Peyer's patch (tissue), 4 donors: Measurements from ENCODE around the gene ACVR1C. TPM values are rescaled to one million over a fixed set of nuclear protein-coding genes. Genes with fewer than 3 reads are reported as not detected.
A peak's percentile ranks its signal among the peaks of the same experiment; 100 is the strongest.
"Not testable (repeated sequence)": the region's sequence is repeated elsewhere in the genome, so short reads cannot be mapped to it uniquely, and the experiment has no call there.

ENCODE experiments used
- DNase-seq, 3 donors: peaks; one replicate each; pipeline ENCODE4 v3.0.0-alpha.2; 2017 to 2019
- H3K27ac ChIP-seq, 4 donors: fragments of 200-600 bp; sonication (generic); one replicate each; pipeline ENCODE4 v1.5.1; 2016 to 2019
- H3K27me3 ChIP-seq, 2 donors: fragments of 200-600 bp; sonication (generic); one replicate each; pipeline ENCODE4 v1.5.1; 2019
- H3K36me3 ChIP-seq, 3 donors: fragments of 200-600 bp; sonication (generic); one replicate each; pipeline ENCODE4 v1.5.1; 2016 to 2019
- H3K4me1 ChIP-seq, 4 donors: fragments of 200-600 bp; sonication (generic); one replicate each; pipeline ENCODE4 v1.5.1; 2016 to 2019
- H3K4me3 ChIP-seq, 4 donors: fragments of 200-600 bp; sonication (generic); 1 replicate in 3 of 4; 2 replicates in 1 of 4; pipeline ENCODE4 v1.5.1; 2016 to 2019; ENCODE audit warnings: mild to moderate bottlenecking in 1 of 4
- H3K9me3 ChIP-seq, 4 donors: fragments of 200-600 bp; sonication (generic); one replicate each; pipeline ENCODE4 v1.5.1; 2016 to 2019; ENCODE audit warnings: mild to moderate bottlenecking in 1 of 4
- POLR2A ChIP-seq, 2 donors: fragments of 450-650 bp; IDR thresholded peaks; one replicate each; pipeline ENCODE4 v1.5.1; 2017; ENCODE audit warnings: antibody characterized with exemption in 2 of 2, mild to moderate bottlenecking in 2 of 2, moderate library complexity in 2 of 2
- total RNA-seq, 4 donors: library from RNA; depleted of rRNA; stranded (reverse); fragments of >200 nt; gene quantifications; one replicate each; pipeline ENCODE4 v1.1.0, GENCODE V29; 2016
- TF ChIP-seq, protein P1 (sequence below), 6 experiments: fragments of 450-650 bp in 4 of 6; fragments of 200-600 bp in 2 of 6; sonication (generic) in 1 of 6; IDR thresholded peaks; one replicate each; pipeline ENCODE4 v1.5.1; 2017 to 2019; ENCODE audit warnings: antibody characterized with exemption in 6 of 6, mild to moderate bottlenecking in 3 of 6, moderate library complexity in 1 of 6

ACVR1C gene
- total RNA-seq, 4 donors from 2014 or later = 2.3 to 5.0 (median 4.1) TPM

DNA sequence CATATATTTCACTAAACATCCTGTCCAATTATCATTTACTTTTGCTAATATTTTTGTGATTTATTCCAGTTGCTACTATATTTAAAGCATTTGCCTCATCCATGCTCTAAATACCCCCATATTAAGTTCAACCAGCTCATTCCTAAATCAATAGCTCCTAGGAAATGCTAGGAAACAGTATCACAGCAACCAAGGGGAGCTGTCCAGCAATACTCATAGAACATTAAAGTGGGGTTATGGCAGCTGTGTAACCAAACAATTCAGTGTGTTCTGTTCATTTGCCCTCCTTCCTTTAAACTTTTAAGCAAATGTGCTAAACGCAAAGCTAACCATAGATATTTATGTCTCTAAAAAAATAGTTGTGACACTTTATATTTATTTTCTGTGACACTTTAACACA lies 41.1 kb downstream of the ACVR1C start:
- H3K9me3 ChIP-seq = no peaks in the 10 kb centered on the region
- no peak for DNase-seq
- no peak overlapping the region for H3K27ac ChIP-seq
- no peaks in the 10 kb centered on the region for H3K4me1 ChIP-seq
- no peak overlapping the region for H3K4me3 ChIP-seq
- H3K27me3 ChIP-seq = no peaks in the 10 kb centered on the region
- no peak for TF ChIP-seq POLR2A (IDR thresholded peaks at IDR 0.05)
- TF ChIP-seq, protein P1, sequence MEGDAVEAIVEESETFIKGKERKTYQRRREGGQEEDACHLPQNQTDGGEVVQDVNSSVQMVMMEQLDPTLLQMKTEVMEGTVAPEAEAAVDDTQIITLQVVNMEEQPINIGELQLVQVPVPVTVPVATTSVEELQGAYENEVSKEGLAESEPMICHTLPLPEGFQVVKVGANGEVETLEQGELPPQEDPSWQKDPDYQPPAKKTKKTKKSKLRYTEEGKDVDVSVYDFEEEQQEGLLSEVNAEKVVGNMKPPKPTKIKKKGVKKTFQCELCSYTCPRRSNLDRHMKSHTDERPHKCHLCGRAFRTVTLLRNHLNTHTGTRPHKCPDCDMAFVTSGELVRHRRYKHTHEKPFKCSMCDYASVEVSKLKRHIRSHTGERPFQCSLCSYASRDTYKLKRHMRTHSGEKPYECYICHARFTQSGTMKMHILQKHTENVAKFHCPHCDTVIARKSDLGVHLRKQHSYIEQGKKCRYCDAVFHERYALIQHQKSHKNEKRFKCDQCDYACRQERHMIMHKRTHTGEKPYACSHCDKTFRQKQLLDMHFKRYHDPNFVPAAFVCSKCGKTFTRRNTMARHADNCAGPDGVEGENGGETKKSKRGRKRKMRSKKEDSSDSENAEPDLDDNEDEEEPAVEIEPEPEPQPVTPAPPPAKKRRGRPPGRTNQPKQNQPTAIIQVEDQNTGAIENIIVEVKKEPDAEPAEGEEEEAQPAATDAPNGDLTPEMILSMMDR (IDR thresholded peaks at IDR 0.05) = no peak
- no peaks in the 10 kb centered on the region for H3K36me3 ChIP-seq

DNA sequence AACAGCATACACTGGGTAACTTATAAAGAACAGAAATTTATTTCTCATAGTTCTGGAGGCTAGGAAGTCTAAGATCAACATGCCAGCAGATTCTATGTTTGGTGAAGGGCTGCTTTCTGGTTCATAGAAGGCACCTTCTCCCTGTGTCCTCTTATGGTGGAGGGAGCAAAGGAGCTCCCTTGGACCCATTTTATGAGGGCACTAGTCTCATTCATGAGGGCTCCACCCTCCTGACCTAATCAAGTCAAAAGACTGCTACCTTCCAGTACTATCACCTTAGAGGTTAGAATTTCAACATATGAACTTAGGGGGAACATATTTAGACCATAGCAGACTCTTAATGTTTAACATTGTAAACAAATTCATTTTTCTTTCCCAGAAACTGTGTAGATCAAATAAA lies 54.5 kb downstream of the ACVR1C start:
- H3K4me1 ChIP-seq = no peaks in the 10 kb centered on the region
- H3K9me3 ChIP-seq = no peaks in the 10 kb centered on the region
- no peak overlapping the region for H3K27ac ChIP-seq
- no peak overlapping the region for H3K4me3 ChIP-seq
- no peaks in the 10 kb centered on the region for H3K36me3 ChIP-seq
- no peaks in the 10 kb centered on the region for H3K27me3 ChIP-seq
- DNase-seq = no peak
- TF ChIP-seq, protein P1 (IDR thresholded peaks at IDR 0.05) = no peak
- no peak for TF ChIP-seq POLR2A (IDR thresholded peaks at IDR 0.05)

DNA sequence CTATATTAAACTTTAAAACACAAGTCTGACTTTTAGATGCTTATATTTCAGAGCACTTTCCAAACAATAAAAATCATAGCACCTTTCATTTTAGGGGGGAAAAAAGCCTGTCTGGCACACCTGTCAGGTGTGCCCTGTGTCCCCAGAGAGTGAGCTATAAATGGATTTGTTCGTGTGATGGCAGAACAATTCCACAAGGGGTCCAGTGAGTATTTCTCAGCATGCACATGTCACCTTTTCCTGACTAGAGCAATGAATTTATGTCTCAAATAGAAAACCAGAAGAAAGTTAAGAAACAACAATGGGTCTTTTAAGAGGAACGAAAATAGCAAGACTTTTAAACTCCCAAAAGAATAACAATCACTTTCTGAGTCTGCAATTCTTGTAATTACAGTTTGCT lies 55.9 kb downstream of the ACVR1C start:
- H3K27ac ChIP-seq = no peak overlapping the region
- no peaks in the 10 kb centered on the region for H3K4me1 ChIP-seq
- TF ChIP-seq, protein P1 (IDR thresholded peaks at IDR 0.05) = peak in 5 of 6 experiments; percentile 17 to 41 (median 34)
- TF ChIP-seq POLR2A (IDR thresholded peaks at IDR 0.05) = no peak
- no peaks in the 10 kb centered on the region for H3K27me3 ChIP-seq
- H3K36me3 ChIP-seq = no peaks in the 10 kb centered on the region
- no peak for DNase-seq
- H3K9me3 ChIP-seq = no peaks in the 10 kb centered on the region
- H3K4me3 ChIP-seq = no peak overlapping the region

DNA sequence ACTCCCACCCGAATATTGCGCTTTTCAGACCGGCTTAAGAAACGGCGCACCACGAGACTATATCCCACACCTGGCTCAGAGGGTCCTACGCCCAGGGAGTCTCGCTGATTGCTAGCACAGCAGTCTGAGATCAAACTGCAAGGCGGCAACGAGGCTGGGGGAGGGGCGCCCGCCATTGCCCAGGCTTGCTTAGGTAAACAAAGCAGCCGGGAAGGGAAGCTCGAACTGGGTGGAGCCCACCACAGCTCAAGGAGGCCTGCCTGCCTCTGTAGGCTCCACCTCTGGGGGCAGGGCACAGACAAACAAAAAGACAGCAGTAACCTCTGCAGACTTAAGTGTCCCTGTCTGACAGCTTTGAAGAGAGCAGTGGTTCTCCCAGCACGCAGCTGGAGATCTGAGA lies 62.0 kb downstream of the ACVR1C start:
- not testable (repeated sequence) for H3K4me3 ChIP-seq, H3K36me3 ChIP-seq, DNase-seq, H3K4me1 ChIP-seq, H3K27me3 ChIP-seq, H3K27ac ChIP-seq, H3K9me3 ChIP-seq

DNA sequence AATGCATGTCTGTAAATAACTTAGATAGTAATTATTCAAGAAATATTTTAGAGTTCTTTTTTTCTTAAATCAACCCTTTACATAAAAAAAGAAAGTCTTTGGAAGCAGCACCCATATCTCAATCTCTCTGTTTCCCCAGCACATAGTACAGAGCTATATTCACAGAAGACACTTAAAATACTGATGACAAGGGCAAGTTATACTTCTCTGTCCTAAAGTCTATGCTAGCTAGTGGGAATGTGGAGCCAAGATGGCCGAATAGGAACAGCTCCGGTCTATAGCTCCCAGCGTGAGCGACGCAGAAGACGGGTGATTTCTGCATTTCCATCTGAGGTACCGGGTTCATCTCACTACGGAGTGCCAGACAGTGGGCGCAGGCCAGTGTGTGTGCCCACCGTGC lies 62.6 kb downstream of the ACVR1C start:
- not testable (repeated sequence) for H3K27ac ChIP-seq, H3K9me3 ChIP-seq, H3K4me1 ChIP-seq, H3K4me3 ChIP-seq, H3K27me3 ChIP-seq, DNase-seq, H3K36me3 ChIP-seq

DNA sequence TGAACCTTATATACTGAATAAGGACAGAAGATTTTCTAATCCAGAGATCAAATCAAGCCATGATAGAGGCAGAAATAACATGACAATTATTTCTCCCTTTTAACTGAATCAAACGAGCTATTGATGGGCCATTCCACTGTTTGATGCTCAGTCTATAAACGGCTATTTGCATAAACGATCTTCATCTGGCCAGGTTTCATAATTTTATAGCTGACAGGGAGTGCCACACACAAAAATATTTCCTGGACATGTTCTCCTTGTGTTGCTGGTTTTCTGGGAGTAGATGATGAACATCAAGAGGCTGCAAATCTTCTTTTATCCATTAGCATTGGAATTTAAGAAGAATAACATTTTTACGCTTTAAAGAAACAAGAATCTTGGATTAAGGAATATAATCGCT lies 63.1 kb downstream of the ACVR1C start:
- Histone ChIP-seq H3K36me3 (no peaks in the 10 kb centered on the region), H3K27me3 (no peaks in the 10 kb centered on the region), H3K27ac (no peak overlapping the region), H3K9me3 (no peaks in the 10 kb centered on the region), H3K4me1 (no peaks in the 10 kb centered on the region), H3K4me3 (no peak overlapping the region)
- DNase-seq = no peak
- no peak for TF ChIP-seq POLR2A (IDR thresholded peaks at IDR 0.05)
- TF ChIP-seq, protein P1 (IDR thresholded peaks at IDR 0.05) = no peak

DNA sequence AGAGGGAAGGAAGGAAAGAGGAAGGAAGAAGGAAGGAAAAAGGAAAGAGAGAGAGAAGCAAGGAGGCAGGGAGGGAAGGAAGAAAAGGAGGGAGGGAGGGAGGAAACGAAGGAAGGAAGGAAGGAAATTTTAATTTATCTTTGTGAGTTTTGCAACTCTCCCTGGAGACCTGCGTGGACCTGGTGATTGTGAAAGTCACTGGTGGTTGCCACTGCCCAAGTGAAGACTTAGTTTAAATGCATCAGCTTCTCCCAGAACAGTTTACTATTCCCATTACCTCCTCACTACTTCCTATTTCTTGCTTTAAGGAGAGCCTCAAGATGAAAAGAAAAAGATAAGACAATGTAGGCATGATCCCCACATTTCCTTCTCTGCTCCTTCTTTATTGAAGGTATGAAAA lies 68.8 kb downstream of the ACVR1C start:
- H3K4me1 ChIP-seq = no peaks in the 10 kb centered on the region
- H3K27me3 ChIP-seq = no peaks in the 10 kb centered on the region
- TF ChIP-seq POLR2A (IDR thresholded peaks at IDR 0.05) = no peak
- TF ChIP-seq, protein P1 (IDR thresholded peaks at IDR 0.05) = no peak
- H3K9me3 ChIP-seq = no peaks in the 10 kb centered on the region
- no peaks in the 10 kb centered on the region for H3K36me3 ChIP-seq
- no peak for DNase-seq
- H3K27ac ChIP-seq = no peak overlapping the region
- H3K4me3 ChIP-seq = no peak overlapping the region
